HepG2 (cell line): Measurements from ENCODE around the gene ACTL7B. TPM values are rescaled to one million over a fixed set of nuclear protein-coding genes. Genes with fewer than 3 reads are reported as not detected.
"Not testable (repeated sequence)": the region's sequence is repeated elsewhere in the genome, so short reads cannot be mapped to it uniquely, and the experiment has no call there.

ENCODE experiments used
- ATAC-seq: fragments of 200-7000 bp; cut with Tn5 transposase; 3 replicates; pipeline ENCODE4 v1.9.1; 2020; ENCODE audit warnings: mild to moderate bottlenecking, moderate library complexity
- BruUV-seq: library from RNA; stranded (reverse); fragments of 400-500 nt; replicated peaks from 2 replicates; lab custom pipeline; 2021; lab: Mats Ljungman, UMichigan
- CTCF ChIA-PET: fragments of 300-600 bp; formaldehyde crosslinking; extraction: SDS; loops from one replicate; lab custom pipeline; 2021; ENCODE audit warnings: low total read pairs, inconsistent platforms, low intra/inter-chr PET ratio; lab: Yijun Ruan, JAX
- POLR2A ChIA-PET: fragments of 350-600 bp; sonication (Branson Sonifier 250); formaldehyde crosslinking; loops from one replicate; lab custom pipeline; 2020; ENCODE audit warnings: antibody characterized with exemption, inconsistent platforms; lab: Yijun Ruan, JAX
- DNase-seq: peaks from one replicate; pipeline ENCODE4 v3.0.0-alpha.2; 2015; ENCODE audit warnings: low spot score
- FAIRE-seq: peaks from 3 replicates; lab custom pipeline; 2011; peaks lifted over from hg19 to GRCh38; lab: Jason Lieb, UNC
- H2AFZ ChIP-seq: one replicate; pipeline ENCODE4 v1.6.1; 2011; ENCODE audit warnings: low read length, inconsistent platforms
- H3K27ac ChIP-seq: fragments of 300-600 bp; 3 replicates; pipeline ENCODE4 v1.8.0; 2011; ENCODE audit warnings: mixed run types, mild to moderate bottlenecking, mixed read lengths, low read length, inconsistent platforms; ENCODE audit not compliant: insufficient read depth; ENCODE audit errors: extremely low read length
- H3K27me3 ChIP-seq, 2 experiments: fragments of 200-600 bp in 1 of 2; 2 replicates in 1 of 2; 3 replicates in 1 of 2; pipeline versions ENCODE4 v1.6.0 to v1.8.0; 2011; ENCODE audit warnings: low read length in 2 of 2, mild to moderate bottlenecking in 2 of 2, moderate library complexity in 2 of 2, inconsistent platforms in 1 of 2; ENCODE audit not compliant: insufficient read depth in 2 of 2, control insufficient read depth in 1 of 2
- H3K36me3 ChIP-seq, 2 experiments: fragments of 200-600 bp in 1 of 2; replicated peaks in 1 of 2; 2 replicates in 1 of 2; 3 replicates in 1 of 2; pipeline versions ENCODE4 v1.5.1 to v1.8.0; 2011; ENCODE audit warnings: low read length in 2 of 2, inconsistent platforms in 1 of 2; ENCODE audit not compliant: insufficient read depth in 2 of 2, control insufficient read depth in 1 of 2
- H3K4me1 ChIP-seq: 2 replicates; pipeline ENCODE4 v1.5.1; 2012; ENCODE audit warnings: low read length, inconsistent platforms; ENCODE audit not compliant: insufficient read depth
- H3K4me2 ChIP-seq: 2 replicates; pipeline ENCODE4 v1.6.0; 2011; ENCODE audit warnings: low read depth, low read length, inconsistent platforms
- H3K4me3 ChIP-seq, 3 experiments: fragments of 200-600 bp in 1 of 3; sonication (generic), shearing (Covaris generic) in 1 of 3; replicated peaks in 1 of 3; 2 replicates each; pipeline ENCODE4 v1.5.1; 2011 to 2016; ENCODE audit warnings: low read length in 3 of 3, inconsistent platforms in 2 of 3, low read depth in 2 of 3, mild to moderate bottlenecking in 2 of 3, control low read depth in 1 of 3, mixed read lengths in 1 of 3; ENCODE audit not compliant: insufficient read depth in 1 of 3
- H3K79me2 ChIP-seq: one replicate; pipeline ENCODE4 v1.6.1; 2011; ENCODE audit warnings: low read length, inconsistent platforms; ENCODE audit not compliant: insufficient read depth
- H3K9ac ChIP-seq: 2 replicates; pipeline ENCODE4 v1.6.0; 2011; ENCODE audit warnings: mild to moderate bottlenecking, low read depth, low read length, inconsistent platforms; ENCODE audit not compliant: insufficient read depth
- H3K9me3 ChIP-seq: 2 replicates; pipeline ENCODE4 v1.5.1; 2012; ENCODE audit warnings: mild to moderate bottlenecking, low read length
- H4K20me1 ChIP-seq: 2 replicates; pipeline ENCODE4 v1.6.0; 2011; ENCODE audit warnings: inconsistent platforms, mild to moderate bottlenecking, low read length, moderate library complexity; ENCODE audit not compliant: insufficient read depth
- CEBPG ChIP-seq: IDR thresholded peaks from 2 replicates; pipeline ENCODE4 v1.6.1; 2016
- GFI1 ChIP-seq: sonication (generic); formaldehyde crosslinking; IDR thresholded peaks from 2 replicates; pipeline ENCODE4 v1.5.0; 2020; ENCODE audit warnings: missing genetic modification reagents, mild to moderate bottlenecking, borderline replicate concordance
- HNF4G ChIP-seq, 2 experiments: sonication (generic) in 1 of 2; formaldehyde crosslinking in 1 of 2; IDR thresholded peaks; 2 replicates each; pipeline versions ENCODE4 v1.4.0 to v1.6.1; 2011 to 2020; ENCODE audit warnings: borderline replicate concordance in 2 of 2, low read depth in 2 of 2, mild to moderate bottlenecking in 2 of 2, low read length in 1 of 2, missing genetic modification reagents in 1 of 2, moderate library complexity in 1 of 2
- KDM1A ChIP-seq: IDR thresholded peaks from 2 replicates; pipeline ENCODE4 v1.6.1; 2016; ENCODE audit warnings: missing compliant biosample characterization
- NR2F2 ChIP-seq: IDR thresholded peaks from 2 replicates; pipeline ENCODE4 v1.6.1; 2012; ENCODE audit warnings: low read depth, inconsistent platforms, borderline replicate concordance
- PAXIP1 ChIP-seq: sonication (generic); formaldehyde crosslinking; conservative IDR thresholded peaks from 2 replicates; pipeline ENCODE4 v1.4.0; 2020; ENCODE audit warnings: mild to moderate bottlenecking, missing genetic modification reagents, moderate library complexity
- POGZ ChIP-seq: sonication (generic); formaldehyde crosslinking; IDR thresholded peaks from 2 replicates; pipeline ENCODE4 v1.4.0; 2020; ENCODE audit warnings: mild to moderate bottlenecking, missing genetic modification reagents
- SALL1 ChIP-seq: sonication (generic); formaldehyde crosslinking; IDR thresholded peaks from 2 replicates; pipeline ENCODE4 v1.8.0; 2022; ENCODE audit warnings: mild to moderate bottlenecking, missing genetic modification reagents
- SAP130 ChIP-seq: IDR thresholded peaks from 2 replicates; pipeline ENCODE4 v1.6.1; 2016; ENCODE audit warnings: low read depth
- ZFX ChIP-seq: sonication (generic); formaldehyde crosslinking; IDR thresholded peaks from 2 replicates; pipeline ENCODE4 v1.4.0; 2020; ENCODE audit warnings: mild to moderate bottlenecking, low read depth, missing genetic modification reagents, moderate library complexity
- ZMYM2 ChIP-seq: sonication (generic); formaldehyde crosslinking; IDR thresholded peaks from 2 replicates; pipeline ENCODE4 v1.8.0; 2022; ENCODE audit warnings: mild to moderate bottlenecking, missing genetic modification reagents
- ZMYM4 ChIP-seq: sonication (generic); formaldehyde crosslinking; IDR thresholded peaks from 2 replicates; pipeline ENCODE4 v1.8.1; 2023; ENCODE audit warnings: mild to moderate bottlenecking, missing genetic modification reagents
- ZNF263 ChIP-seq: sonication (generic); formaldehyde crosslinking; IDR thresholded peaks from 2 replicates; pipeline ENCODE4 v1.4.0; 2020; ENCODE audit warnings: missing genetic modification reagents
- ZNF460 ChIP-seq: sonication (generic); formaldehyde crosslinking; IDR thresholded peaks from 2 replicates; pipeline ENCODE4 v1.5.1; 2020; ENCODE audit warnings: missing genetic modification reagents, mild to moderate bottlenecking, borderline replicate concordance
- ZNF687 ChIP-seq: sonication (generic); formaldehyde crosslinking; IDR thresholded peaks from 2 replicates; pipeline ENCODE4 v1.5.1; 2020; ENCODE audit warnings: mild to moderate bottlenecking, missing genetic modification reagents, moderate library complexity
- WGBS: methylation state at CpG from one replicate; pipeline ENCODE4 v1.1.6; 2017; ENCODE audit warnings: low lambda C conversion rate; 5-methylcytosine and 5-hydroxymethylcytosine counted together
- in situ Hi-C: cut with HindIII; loops from 2 replicates; pipeline ENCODE4 v1.10.0; 2017; ENCODE audit warnings: low pct_unique_long_range_greater_than_20kb; ENCODE audit not compliant: extremely low pct_ligation_motif_present
- intact Hi-C: fragments of 100-400 bp; cut with micrococcal nuclease; formaldehyde crosslinking; loops from one replicate; pipeline ENCODE4 v1.10.0; 2022; ENCODE audit not compliant: unreplicated experiment
- polyA plus RNA-seq, 8 experiments: library from polyadenylated mRNA; depleted of rRNA in 3 of 8; stranded (reverse) in 7 of 8; unstranded in 1 of 8; fragments of >200 nt; fragmentation: Illumina TruSeq in 4 of 8; extraction: Trizol in 4 of 8; gene quantifications; 2 replicates each; pipeline versions ENCODE4 v1.2.1 to v1.2.3, GENCODE V29; 2011 to 2016; ENCODE audit warnings: low read depth in 4 of 8, missing spikeins in 1 of 8, mixed read lengths in 1 of 8; ENCODE audit not compliant: insufficient read depth in 1 of 8
- total RNA-seq, 5 experiments: library from RNA; depleted of rRNA; stranded (reverse); fragments of >200 nt; fragmentation: Illumina TruSeq; extraction: Trizol; gene quantifications; 2 replicates each; pipeline ENCODE4 v1.2.3, GENCODE V29; 2016; ENCODE audit warnings: low read depth in 1 of 5

The ACTL7B gene
- total and polyA plus RNA-seq, 2 of the 13 experiments (the other 11 are each of a cell fraction or from before 2014, with no cell fraction given), result 0.07 to 0.11 TPM

- peak overlapping the region; percentile 55 for H3K27ac ChIP-seq
- BruUV-seq, result TSS peak; percentile 4
- H3K27me3 ChIP-seq; in situ Hi-C loops; intact Hi-C loops; H4K20me1 ChIP-seq; H3K4me3 ChIP-seq; H3K9ac ChIP-seq; CTCF ChIA-PET; H3K4me2 ChIP-seq; H3K9me3 ChIP-seq; FAIRE-seq; H3K79me2 ChIP-seq; H2AFZ ChIP-seq; TF ChIP-seq HNF4G (CRISPR knock-in tag; IDR thresholded peaks at IDR 0.05; ENCODE audit: borderline replicate concordance, low read depth): not testable (repeated sequence)
- H3K4me1 ChIP-seq, result peaks cover 66% of the 10 kb centered on the region
- peaks cover 13 to 86% of the 10 kb centered on the region in 2 experiments for H3K36me3 ChIP-seq
- ATAC-seq (peak; percentile 53), DNase-seq (peak; percentile 27)
- 70% methylated on average over 8 of the region's 8 CpGs for WGBS
- POLR2A ChIA-PET, result interaction anchor here (1.2 to 3.2 kb wide), 3 partner anchors 9 to 30 kb away, joined by 4 to 20 read pairs (median 7); no protein-coding TSS in a partner anchor
- TF ChIP-seq ZNF687 (peak; percentile 25; the same call in 1 of the 2 replicates), ZMYM4 (CRISPR knock-in tag) (0 out of 2 replicates have a peak, but pooled peaks have one; percentile 17), PAXIP1 (peak; percentile 77), ZMYM2 (CRISPR knock-in tag) (peak; percentile 43; the same call in 1 of the 2 replicates), SAP130 (CRISPR knock-in tag) (peak; percentile 27; the same call in 1 of the 2 replicates), ZFX (0 out of 2 replicates have a peak, but pooled peaks have one; percentile 15), KDM1A (CRISPR knock-in tag) (peak; percentile 36; the same call in 1 of the 2 replicates), HNF4G (IDR thresholded peaks at IDR 0.05; ENCODE audit: borderline replicate concordance, low read depth, low read length) (0 out of 2 replicates have a peak, but pooled peaks have one; percentile 14), GFI1 (CRISPR knock-in tag) (peak; percentile 40; the same call in 1 of the 2 replicates), POGZ (CRISPR knock-in tag) (peak; percentile 19; the same call in 1 of the 2 replicates), ZNF263 (CRISPR knock-in tag) (0 out of 2 replicates have a peak, but pooled peaks have one; percentile 32), SALL1 (CRISPR knock-in tag) (peak; percentile 45; the same call in 1 of the 2 replicates), NR2F2 (peak; percentile 32; the same call in 1 of the 2 replicates), CEBPG (CRISPR knock-in tag) (peak; percentile 61), ZNF460 (CRISPR knock-in tag) (peak; percentile 87)
These were observed 43.4 kb upstream of the ACTL7B start for GRCh38 chr9:108899023-108899695.
